Glomerular endothelial cell (primary cell): ENCODE results near the gene SLC43A3. TPM values are rescaled to one million over a fixed set of nuclear protein-coding genes. Genes with fewer than 3 reads are reported as not detected.
"Not testable (repeated sequence)": the region's sequence is repeated elsewhere in the genome, so short reads cannot be mapped to it uniquely, and the experiment has no call there.

Experiments used
- DNase-seq: peaks from one replicate; pipeline ENCODE4 v3.0.0-alpha.2; 2011; ENCODE audit warnings: low read depth, low spot score; ENCODE audit errors: extremely low read depth
- total RNA-seq: library from RNA; depleted of rRNA; stranded (reverse); fragments of >200 nt; gene quantifications from 2 replicates; pipeline ENCODE4 v1.2.3, GENCODE V29; 2015

SLC43A3 gene
- total RNA-seq, 1 donor from 2014 or later: 29.7 TPM

DNA sequence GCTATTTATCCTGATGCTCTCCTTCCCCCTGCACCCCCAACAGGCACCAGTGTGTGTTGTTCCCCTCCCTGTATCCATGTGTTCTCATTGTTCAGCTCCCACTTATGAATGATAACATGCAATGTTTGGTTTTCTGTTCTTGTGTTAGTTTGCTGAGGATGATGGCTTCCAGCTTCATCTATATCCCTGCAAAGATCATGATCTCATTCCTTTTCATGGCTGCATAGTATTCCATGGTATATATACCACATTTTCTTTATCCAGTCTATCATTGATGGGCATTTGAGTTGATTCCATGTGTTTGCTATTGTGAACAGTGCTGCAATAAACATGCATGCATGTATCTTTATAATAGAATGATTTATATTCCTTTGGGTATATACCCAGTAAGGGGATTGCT, 65.5 kb downstream of the SLC43A3 start:
- not testable (repeated sequence) for DNase-seq

DNA sequence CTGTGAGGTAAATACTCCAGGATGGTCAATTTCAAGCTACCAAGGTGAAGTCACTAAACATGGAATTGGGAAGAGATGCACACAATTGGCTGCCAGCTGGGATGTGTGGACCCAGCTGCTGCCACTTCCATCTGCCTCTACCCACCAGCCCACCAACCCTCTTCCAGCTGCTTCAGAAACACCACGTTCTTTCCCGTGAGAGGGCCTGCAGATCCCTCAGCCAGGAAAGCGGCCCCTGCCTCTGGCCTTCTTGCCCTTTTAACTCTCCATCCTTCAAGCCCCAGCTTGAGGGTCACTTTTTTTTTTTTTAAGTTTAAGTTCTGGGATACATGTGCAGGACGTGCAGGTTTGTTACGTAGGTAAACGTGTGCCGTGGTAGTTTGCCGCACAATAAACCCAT, 65.9 kb downstream of the SLC43A3 start:
- no peak for DNase-seq

DNA sequence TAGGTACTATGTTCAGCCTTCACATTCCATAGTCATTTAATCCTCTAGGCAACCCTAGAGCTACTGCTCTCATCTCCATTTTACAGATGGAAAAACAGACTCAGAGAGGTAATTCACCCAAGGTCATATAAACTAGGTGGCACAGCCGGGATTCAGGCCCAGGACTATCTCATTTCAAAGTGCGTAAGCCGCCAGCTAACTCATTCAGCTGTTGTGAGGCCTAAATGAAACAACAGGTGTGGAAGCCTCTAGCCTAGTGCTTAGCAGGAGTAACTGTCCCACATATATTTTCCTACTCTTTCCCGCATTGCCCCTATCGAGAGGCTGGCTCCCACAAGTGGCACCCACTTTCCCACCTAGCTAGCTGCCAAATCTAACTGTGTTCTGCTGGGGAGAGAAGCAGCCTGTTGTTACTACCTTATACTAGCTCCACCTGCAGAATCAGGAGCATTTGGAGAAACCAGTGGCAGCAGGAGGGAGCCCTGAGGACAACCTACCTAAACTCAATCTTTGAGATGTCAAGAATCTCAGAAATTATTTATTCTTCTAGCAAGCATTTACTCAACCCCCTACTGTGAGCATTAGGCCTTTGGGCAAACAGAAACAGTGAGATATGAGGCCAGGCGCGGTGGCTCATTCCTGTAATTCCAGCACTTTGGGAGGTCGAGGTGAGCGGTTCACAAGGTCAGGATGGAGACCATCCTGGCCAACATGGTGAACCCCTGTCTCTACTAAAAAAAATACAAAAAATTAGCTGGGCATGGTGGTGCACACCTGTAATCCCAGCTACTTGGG, 66.8 kb downstream of the SLC43A3 start:
- DNase-seq: no peak

DNA sequence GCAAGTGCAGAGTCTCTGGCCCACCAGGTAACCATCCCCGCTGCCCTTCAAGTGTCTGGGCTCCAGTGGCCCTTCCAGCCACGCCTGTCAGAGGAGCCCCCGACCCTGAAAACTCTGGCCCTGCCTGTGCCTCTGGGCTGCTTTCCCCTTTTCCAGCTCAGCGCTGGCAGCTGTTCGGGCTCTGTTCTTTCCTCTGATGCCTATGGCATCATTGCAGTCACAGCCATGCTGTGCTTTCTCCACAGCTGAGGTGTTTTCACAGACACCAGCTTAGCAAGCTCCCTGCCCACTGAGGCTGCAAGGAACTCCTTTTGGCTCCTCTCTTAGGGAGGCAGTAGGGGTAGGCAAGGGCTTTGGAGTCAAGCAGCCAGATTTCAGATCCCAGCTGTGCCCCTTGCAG, 67.5 kb downstream of the SLC43A3 start:
- no peak for DNase-seq

DNA sequence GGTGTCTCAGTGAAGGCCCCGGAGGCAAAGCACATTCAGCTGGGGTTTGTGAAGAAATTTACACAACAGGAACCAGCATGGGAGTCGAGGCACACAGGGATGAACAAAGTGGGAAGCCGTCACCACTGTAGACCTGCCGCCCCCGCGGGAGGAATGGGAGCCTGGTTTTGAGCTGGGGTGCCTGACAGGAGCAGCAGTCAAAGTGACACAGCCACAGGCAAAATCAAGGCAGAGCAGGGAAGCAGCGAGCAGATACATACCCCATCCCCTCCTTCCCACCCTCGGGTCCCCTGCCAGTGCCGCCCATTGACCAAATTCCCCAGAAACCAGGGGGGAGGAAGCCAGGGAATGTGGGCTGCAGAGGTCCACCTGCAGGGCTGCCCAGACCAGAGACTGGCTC, 67.9 kb downstream of the SLC43A3 start:
- DNase-seq: no peak

DNA sequence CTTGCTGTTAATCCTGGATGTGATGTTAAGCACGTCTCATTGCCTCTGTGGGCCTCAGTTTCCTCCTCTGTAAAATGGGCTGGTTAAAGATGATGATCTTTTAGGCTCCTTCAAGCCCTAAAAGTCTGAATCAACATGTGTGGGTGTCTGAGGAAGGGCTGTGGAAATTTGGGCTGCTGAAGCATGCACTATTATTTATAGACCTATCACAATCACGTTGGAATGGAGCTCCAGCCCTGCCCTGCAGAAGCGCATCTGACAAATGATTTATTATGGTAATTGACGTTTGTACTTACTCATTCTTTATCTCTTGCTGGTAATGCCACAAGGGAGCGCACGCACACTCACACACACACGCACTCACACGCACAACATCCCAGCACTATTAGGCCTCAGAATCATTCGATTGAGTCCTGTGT, 68.4 kb downstream of the SLC43A3 start:
- no peak for DNase-seq

DNA sequence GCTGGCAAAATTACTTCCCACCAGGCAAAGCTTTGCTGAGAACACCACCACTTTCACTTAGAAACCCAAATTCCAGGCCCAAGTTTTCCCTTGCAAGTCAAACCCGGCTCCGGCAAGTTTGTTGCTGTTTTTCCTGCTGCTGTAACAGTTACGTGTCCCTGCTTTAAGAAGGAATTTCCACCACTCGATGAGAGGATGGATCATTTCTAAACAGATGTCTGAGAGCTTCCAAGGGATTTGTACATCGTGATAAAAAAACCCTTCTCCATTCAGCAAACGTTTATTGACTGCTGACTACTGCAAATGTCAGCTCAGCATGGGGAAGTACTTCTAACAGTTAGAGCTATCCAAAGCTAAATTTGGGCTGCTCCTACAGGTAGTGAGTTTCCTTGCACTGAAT, 69.1 kb downstream of the SLC43A3 start:
- DNase-seq: no peak

DNA sequence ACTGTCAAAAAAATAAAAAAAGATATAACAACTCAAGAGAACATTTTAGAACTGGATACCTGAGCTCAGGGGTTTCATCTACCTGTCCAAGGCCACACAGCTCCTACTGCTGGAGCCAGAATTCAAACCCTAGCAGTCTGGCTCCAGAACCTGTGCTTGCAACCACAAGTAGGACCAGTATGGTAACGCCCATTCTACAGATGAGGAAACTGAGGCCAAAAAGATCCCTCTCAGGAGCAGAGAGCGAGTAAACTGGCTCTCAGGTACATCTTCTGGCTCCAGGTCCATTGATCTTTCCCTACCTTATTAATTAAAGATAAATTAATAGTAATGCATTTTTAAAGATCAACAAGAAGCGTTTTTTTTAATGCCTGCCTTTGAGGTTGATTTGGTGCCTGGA, 69.6 kb downstream of the SLC43A3 start:
- no peak for DNase-seq

Other genes with a start within 250 kb of the SLC43A3 start
- 0.05 and 1.3 TPM in 2 replicates for gene LRRC55, start 245.2 kb downstream of the SLC43A3 start, total RNA-seq
- 0.10 and 0.76 TPM in 2 replicates for gene APLNR, start 189.9 kb downstream of the SLC43A3 start, total RNA-seq
- gene TNKS1BP1, start 102.2 kb downstream of the SLC43A3 start, total RNA-seq: 107 and 154 TPM in 2 replicates
- gene SSRP1, start 91.2 kb downstream of the SLC43A3 start, total RNA-seq: 77.8 and 95.7 TPM in 2 replicates
- not detected in 2 replicates for gene P2RX3, start 88.8 kb downstream of the SLC43A3 start, total RNA-seq
- gene PRG3, start 46.0 kb downstream of the SLC43A3 start, total RNA-seq: not detected in 2 replicates
- not detected in 2 replicates for gene PRG2, start 36.5 kb downstream of the SLC43A3 start, total RNA-seq
- gene RTN4RL2, start 33.4 kb upstream of the SLC43A3 start, total RNA-seq: 0.23 and 1.5 TPM in 2 replicates
- 10.5 and 15.9 TPM in 2 replicates for gene SLC43A1, start 88.6 kb upstream of the SLC43A3 start, total RNA-seq
- gene TIMM10, start 103.6 kb upstream of the SLC43A3 start, total RNA-seq: 31.9 and 35.0 TPM in 2 replicates
- not detected in 2 replicates for gene SMTNL1, start 110.5 kb upstream of the SLC43A3 start, total RNA-seq
- gene UBE2L6, start 140.6 kb upstream of the SLC43A3 start, total RNA-seq: 74.1 and 87.1 TPM in 2 replicates
- 0.53 and 1.5 TPM in 2 replicates for gene SERPING1, start 170.6 kb upstream of the SLC43A3 start, total RNA-seq
- gene YPEL4, start 222.8 kb upstream of the SLC43A3 start, total RNA-seq: 0.24 and 0.41 TPM in 2 replicates
- gene CLP1, start 230.6 kb upstream of the SLC43A3 start, total RNA-seq: 13.3 and 18.0 TPM in 2 replicates
- 54.7 and 71.3 TPM in 2 replicates for gene ZDHHC5, start 241.0 kb upstream of the SLC43A3 start, total RNA-seq